NCI-H2196 treated with DMSO at 0.1 percent for 48 hours (cell line): ENCODE results near the gene DNAJC5.
A peak's percentile ranks its signal among the peaks of the same experiment; 100 is the strongest.
"Not testable (repeated sequence)": the region's sequence is repeated elsewhere in the genome, so short reads cannot be mapped to it uniquely, and the experiment has no call there.

ENCODE experiments used
- DNase-seq: peaks from one replicate; lab custom pipeline; 2025; ENCODE audit not compliant: unreplicated experiment; lab: John Stamatoyannopoulos, UW

The DNAJC5 gene

DNA sequence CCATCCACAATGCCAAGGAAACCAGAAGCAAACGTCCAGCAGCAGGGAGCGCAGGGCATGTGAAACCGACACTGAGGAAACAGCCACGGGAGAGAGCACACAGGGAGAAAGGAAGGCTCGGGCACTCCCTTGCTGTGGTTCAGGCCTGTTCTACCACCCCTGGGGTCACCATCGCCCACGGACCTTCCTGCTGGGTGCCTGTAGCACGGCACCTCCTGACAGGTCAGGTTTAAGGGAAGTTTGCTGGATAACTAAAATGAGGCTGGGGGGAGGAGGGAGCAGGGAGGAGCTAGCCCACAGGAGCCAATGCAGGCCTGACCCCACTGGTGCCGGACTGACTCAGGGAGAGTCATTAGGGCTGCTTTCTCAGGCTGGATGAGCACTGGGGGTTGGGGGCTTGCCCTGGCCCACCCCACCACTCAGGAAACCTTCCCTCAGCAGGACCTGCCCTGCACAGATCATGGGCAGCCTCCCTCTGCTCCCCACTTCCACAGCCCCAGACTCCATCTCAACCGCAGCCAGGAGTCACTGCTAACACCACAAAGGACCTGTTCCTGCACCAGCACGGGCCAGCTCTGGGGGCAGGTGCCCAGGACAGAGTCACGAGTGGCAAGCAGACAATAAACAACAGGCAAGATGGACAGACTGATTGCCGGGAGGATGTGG, 59.0 kb downstream of the DNAJC5 start:
- no peak for DNase-seq

DNA sequence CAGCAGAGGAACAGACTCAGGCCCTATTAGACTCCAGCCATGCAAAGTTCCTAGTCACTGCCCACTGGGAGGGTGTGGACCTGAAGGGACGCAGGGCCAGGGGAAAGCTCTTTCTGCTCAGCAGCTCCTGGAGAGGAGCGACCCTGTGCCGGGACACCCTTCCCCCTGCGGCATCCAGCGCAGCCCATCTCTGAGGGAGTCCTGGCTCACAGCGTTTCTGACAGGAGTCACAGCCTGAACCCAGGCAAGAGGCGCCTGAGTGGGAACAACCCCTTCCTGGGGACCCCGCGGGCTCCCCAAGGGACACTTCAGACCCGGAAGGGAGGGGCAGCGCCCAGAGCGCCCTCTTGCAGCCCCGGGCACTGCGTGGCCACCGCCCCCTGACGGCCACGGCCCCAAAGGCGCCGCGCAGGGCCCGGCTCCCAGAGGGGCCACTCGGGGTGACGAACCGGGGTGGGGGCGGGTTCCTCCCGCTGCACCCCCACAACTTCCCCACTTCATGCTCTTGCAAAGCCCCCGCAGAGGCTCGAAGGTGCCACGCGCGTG, 60.4 kb downstream of the DNAJC5 start:
- DNase-seq: no peak

DNA sequence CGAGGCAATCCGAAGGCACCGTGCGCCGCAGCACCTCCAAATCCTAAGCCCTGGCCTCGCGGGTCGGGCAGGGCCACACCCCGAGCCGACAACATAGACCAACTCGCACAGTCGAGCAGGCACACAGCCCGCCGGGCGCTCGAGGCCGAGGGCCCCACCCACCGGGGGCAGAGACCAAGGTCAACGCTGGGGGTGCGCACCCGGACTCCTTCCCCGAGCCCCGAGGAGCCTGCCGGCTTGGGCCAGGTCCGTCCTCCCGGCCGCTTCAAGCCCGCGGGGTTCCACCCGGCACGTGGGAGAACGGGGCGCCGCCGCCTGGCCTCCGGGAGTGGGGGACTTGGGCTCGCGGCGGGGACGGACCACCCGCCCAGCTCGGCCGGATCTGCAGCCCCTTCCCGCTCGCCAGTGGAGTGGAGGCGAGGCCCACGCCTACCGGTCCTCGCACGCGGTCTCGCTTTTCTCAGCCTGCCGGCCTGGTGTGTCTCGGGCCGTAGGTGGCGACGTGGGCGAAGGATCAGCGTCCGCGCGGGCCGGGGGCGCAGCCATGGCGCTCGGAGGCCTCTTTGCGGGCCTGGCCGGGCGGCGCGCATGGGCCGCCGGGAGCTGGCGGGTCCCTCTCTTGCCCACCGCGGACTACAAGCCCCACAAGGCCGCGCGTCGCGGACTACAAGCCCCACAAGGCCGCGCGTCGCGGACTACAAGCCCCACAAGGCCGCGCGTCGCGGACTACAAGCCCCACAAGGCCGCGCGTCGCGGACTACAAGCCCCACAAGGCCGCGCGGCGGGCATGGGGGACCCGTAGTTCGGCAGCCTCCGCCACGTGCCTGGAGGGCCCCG, 61.1 kb downstream of the DNAJC5 start, which contains the start of gene UCKL1:
UCKL1 (minus strand) TSS at position 590 of the 837 bp plus-strand sequence; CDS start at position 546, 44 bp downstream.
- DNase-seq: peak; percentile 85

DNA sequence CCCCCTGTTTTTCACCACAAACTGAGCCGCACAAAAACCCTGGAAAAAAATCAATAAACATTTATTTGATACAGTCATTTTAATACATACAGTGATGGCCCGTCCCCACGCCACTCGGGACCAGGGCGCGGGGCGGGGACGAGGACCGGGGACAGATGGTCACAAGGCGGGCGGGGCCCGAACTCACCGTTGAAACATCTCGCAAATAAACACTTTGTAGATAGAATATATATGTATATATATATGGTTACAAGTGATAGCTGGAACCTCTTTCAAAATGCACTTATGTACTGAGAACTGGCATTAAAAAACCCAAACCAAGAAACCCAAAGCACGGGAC, 61.7 kb downstream of the DNAJC5 start:
- no peak for DNase-seq

DNA sequence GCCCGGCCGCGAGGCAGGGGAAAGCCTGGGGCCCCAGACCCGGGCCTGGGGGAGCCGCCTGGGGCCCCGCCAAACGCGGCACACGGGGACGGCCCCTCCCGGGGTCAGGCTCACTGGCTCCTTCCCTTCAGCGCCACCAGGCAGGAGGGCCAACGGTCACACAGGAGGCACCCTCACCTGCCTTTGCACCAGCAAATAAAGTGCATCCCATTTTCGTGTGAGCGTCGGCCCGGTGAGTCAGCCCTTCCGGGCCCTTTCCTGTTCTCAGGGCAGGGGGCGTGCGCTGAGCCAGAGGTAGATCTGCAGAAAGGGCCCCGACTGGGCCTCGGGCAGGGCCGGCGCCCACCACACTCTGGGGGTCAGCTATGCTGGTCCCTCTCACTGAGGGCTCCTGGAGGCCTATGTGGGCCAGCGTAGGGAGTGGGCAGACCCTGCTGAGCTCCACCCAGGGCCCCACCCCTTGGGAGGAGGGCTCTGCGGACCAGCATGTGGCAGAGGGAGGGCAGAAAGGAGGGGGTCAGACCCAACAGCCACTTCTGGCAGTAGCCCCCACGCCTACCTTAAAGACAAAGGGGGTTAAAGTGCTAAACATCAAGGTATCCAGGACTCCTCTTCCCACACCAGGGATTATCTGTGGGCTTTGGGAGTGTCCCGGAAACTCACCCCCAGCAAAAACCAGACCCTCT, 62.2 kb downstream of the DNAJC5 start:
- DNase-seq: peak; percentile 85

DNA sequence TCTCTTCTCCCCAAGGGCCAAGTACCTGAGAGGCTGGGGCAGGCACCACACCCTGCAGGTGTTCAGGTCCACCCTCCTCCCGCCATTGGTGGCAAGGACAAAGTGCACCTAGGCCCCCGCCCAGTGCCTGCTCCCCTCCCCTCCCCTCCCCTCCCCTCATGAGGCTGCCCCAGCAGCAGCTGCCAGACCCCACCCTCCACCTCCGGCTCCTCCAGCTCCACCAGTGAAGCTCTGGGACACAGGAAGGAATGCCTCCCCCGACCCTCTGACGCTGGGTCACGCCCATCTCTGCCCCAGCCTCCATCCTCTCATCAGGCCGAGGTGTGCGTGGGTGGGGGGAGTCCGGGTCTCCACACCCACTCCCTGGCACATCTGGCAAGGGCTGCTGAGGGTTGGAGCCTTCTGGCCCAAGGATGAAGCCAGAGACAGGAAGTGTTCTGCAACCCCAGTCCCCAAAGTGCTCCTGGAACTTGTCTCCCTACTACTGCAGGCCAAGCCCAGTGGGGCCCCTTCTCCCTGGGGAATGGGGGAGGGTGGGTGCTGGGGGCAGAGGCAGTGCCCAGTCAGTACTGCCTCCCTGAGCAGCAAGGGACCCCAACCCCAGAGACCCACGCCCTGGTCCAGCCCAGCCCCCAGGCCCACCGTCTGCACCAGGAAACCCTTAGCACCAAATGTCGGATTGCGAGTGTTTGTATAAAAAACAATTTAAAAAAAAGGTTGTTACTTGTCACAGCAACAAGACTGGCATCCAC, 62.9 kb downstream of the DNAJC5 start:
- DNase-seq: peak; percentile 85

DNA sequence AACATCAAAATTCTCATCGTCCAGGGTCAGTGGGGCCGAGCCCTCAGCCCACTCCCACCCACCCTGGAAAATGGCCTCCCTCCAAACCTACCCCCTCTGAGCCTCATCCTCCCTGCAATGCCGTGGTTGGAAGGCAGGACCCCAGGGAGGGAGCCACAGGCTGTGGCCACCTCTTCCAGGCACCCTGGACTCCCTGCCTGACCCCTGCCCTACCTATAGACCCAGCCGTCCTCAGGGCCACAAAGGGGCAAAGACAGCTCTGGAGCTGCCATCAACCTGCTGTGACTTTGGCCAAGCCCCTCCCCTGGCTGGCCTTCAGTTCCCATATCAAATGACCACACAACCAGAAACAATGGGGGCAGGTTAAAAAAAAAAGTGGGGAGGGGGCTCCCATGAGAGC, 63.5 kb downstream of the DNAJC5 start:
- no peak for DNase-seq

DNA sequence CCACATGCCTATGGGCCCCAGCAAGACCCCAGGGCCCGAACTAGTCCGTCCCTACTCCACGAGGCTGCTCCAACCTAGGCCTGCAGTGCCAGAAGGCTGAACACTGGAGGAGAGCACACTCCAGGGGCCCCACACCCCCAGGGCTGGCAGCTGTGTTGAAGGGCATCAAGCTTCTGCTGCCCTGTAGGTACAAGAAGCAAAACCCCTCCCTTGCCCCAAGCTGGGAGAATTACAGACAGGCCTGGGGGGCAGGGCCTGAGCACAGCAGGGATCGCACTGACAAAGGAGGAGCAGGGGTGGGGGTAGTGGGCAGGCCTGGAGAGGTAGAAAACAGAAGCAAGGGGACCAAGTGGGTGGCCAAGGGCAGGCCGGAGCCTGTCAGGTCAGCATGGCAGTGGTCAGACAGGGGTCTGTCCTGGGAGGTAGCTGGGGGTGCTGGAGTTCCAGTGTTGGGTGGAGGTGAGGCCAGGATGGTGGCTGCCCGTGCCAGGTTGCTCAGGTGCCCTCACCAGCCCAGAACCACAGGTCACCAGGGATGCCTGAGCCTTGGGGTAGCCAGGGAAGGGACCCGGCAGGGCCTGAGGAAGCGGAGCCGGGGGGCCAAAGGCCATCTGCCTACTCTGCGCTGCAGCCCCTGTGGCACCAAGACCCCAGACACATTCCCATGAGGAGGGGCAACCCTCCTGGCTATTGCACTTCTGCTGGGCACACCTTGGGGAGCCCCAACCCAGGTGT, 64.2 kb downstream of the DNAJC5 start:
- no peak for DNase-seq

DNA sequence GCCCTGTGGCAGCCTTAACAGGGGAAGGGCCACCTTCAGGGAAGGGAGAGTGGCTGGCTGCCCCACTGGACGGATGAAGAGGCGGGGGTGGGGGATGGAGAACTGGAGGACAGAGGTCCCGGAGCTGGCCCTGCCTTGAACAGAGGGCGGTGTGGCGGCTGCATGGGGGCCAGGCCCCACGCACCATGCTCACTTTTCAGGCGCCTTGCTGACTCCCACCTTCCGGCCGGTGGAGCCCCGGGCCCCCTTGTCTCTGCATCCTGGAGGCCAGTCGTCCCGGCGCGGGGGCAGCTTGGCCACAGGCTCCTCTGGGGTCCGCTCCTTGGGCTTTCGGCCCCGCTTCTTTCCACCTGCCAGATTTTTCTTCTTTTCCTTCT, 64.8 kb downstream of the DNAJC5 start:
- no peak for DNase-seq

DNA sequence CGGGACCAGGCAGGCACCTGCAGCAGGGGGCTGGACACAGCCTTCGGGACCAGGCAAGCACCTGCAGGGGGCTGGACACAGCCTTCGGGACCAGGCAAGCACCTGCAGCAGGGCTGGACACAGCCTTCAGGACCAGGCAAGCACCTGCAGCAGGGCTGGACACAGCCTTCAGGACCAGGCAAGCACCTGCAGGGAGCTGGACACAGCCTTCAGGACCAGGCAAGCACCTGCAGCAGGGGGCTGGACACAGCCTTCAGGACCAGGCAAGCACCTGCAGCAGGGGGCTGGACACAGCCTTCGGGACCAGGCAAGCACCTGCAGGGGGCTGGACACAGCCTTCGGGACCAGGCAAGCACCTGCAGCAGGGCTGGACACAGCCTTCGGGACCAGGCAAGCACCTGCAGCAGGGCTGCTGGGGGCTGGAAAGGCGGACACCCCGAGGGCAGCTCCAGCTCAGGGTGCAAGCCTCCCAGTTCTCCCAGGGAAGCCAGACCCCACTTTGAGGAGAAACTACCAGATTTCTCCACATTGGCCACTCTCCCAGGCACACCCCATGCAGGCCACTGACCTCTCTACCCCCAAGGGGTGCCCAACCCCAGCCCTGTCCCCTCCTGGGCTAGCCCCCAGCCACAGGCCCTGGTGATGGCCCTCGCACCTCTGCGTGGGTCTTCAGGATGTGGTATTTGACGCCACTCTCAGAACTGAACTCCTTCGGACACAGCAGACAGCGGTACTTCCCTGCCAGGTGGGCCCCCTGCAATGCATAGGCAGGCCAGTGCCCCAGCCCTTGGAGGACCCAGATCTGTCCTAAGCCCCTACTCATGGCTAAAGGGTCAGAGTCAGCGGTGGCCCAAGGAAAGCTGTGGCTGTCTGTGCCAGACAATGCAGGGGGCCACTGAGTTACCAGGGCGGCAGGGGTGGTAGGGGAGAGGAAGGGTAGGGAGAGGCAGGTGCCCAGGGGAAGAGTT, 66.0 kb downstream of the DNAJC5 start:
- DNase-seq: not testable (repeated sequence)

DNA sequence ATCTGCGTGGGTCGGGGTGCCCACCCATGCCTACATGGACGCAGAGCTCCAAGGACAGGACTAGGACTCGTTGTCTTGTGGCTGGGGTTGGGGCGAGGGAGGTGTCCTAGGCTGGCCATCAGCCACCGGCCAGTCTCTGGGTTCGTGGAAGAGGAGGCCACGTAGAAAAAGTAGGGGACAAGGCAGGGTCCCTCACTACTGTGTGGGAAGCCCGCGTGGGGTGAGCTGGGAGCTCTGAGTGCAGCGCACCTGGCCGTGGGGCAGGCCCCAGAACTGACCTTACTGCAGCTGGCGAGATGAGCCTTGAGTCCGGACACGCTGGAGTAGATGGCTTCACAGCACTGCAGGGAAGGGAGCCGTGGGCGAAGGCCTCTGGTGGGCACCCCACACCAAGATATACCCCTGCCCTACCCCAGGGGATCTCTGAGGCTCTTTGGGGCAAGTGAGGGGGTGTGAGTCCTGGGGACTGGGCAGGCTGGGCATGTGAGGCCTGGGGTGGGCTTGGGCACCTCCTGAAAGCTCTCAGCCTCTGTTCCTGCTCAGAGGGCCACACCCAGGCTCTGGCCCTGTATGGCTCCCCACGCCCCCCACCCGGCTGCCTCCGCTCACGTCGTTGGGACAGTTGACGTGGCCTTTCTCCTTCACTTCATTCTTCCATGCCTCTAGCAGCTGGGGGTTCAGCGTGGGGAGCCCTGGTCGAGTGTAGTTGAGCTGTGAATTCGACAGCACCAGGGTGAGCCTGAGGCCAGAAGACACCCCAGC, 66.9 kb downstream of the DNAJC5 start:
- DNase-seq: no peak

DNA sequence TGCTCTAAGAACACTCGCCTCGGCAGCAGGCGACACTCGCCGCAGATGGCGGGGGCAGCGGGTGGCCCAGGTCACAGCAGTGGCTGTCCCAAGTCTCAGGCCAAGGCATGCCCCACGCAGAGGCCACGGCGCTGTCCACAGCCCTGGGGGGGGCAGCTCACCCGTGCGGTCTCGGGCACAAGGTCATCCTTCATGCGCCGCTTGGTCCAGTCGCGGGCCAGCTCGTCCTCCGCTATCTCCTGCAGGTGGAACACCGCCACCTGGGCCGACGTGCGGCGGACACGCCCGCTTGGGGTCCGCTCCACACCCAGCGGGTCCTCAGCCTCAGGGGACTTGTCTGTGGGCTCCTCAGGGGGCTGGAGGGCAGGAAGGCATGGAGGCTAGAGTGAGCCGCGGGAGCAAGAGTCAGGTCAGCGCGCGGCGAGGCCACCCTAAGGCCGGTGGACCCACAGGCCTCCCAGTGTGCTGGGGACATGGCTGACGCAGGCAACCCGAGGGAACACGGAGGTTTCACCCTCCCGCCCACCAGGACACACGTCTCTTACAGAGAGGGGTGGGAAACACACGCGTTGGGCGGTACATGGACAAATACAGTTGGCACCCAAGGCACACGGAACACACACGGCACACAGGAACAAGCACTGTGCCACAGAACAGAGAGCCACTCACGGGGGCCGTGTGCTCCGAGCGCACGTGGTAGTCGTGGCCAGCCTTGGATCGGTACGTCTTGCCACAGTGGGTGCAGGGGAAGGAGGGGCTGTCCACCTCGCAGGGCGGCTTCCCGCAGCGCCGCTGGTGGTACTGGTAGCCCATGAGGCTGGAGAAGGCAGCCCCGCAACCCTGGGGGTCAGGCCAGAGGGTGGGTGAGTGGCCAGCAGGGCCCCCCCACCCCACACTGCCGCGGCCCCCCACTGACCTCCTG, 67.8 kb downstream of the DNAJC5 start:
- DNase-seq: no peak

DNA sequence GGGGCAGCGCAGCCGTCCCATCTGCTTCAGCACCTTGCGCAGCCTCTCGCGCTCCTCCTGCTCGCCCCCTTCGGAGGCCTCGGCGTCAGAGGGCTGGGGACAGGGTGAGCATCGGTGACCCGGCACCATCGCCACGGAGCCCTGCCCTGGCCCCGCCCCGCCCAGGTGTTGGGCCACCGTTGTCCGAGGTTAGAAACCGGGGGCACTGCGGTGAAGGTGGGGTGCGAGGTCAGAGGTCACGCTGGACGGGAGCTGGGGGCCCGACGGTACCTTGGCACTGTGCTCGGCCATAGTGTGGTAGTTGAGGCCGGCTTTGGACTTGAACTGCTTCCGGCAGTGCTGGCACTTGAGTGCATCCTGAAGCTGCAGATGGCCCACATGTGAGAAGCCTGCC, 68.4 kb downstream of the DNAJC5 start:
- DNase-seq: no peak

DNA sequence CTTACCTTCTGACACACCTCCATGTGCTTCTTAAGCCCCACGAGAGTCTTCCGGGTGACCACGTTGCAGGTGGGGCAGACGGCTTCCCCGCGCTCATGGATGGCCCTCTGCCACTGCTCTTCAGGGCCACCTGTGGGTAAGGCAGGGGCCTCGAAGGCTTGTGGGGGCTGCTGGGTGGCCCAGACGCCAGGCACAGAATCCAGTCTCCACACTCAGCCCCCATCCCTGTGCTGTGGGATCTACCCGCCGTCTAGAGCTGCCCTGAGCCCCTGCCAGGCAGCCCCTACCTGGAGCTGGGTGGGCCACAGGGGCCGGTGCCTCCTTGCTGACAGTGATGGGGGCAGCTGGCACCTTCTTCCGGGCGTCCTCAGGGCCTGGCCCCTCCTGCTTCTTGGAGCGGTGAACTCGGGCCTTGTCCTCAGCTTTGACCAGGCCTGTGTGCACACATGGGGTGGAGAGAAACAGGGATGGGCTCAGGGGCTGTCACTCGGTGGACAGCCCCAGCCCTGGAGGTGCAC, 68.9 kb downstream of the DNAJC5 start:
- no peak for DNase-seq

DNA sequence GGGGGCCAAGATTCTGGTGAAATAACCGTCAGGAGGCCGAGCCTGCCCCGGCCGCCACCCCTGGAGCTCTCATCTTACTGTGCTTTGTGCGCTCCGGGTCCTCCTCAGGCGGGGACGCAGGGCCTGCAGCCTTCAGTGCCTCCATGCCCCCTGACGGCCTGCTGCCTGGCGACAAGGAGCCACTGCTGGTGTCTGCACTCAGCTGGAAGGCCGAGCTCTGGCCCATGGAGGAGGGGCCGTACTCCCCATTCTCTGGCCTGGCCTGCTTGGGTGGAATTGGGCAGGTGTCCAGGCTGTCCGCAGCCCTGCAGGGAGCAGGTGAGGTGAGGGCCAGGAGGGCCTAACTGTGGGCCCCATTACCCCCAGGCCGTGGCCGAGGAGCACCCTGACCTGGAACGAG, 69.5 kb downstream of the DNAJC5 start:
- DNase-seq: no peak

DNA sequence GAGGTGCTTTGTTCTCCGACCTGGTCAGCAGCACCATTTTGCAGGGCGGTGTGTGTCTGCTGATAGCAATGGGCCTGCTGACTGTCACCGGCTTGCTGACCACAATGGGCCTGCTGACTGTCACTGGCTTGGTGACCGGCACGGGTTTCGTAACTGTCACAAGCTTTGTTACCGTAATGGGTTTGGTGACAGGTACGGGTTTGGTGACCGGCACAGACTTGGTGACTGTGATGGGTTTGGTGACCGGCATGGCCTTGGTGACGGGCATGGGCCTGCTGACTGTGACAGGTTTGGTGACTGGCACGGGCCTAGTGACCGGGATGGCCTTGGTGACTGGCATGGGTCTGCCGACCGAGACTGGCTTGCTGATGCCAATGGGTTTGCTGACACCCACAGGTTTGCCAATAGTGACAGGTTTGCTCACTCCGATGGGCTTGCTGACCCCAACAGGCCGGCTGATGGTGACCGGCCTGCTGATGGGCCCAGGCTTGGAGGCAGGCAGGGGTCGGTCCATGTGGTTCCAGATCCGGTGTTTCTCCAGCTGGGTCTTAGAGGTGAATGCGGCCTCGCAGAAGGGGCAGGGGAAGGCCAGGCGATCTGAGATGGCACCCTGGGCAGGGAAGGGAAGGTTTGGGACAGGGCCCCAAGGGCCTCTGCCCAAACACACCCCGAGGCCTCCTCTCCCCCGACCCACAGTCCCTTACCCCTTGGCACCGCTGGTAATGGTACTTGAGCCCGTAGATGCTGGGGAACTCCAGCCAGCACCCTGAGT, 71.4 kb downstream of the DNAJC5 start:
- DNase-seq: no peak
